B cell (primary cell): Measurements from ENCODE around the gene PPT2.

Source experiments
- EZH2 ChIP-seq: IDR thresholded peaks from 2 replicates; pipeline ENCODE4 v1.6.1; 2012; ENCODE audit warnings: borderline replicate concordance, low read depth, mild to moderate bottlenecking, moderate library complexity, low read length; ENCODE audit not compliant: insufficient read depth, poor library complexity, severe bottlenecking
- TF ChIP-seq, protein P1 (sequence below): fragments of 200-600 bp; IDR thresholded peaks from one replicate; pipeline ENCODE4 v1.8.0; 2022; ENCODE audit warnings: antibody characterized with exemption, mild to moderate bottlenecking

DNA sequence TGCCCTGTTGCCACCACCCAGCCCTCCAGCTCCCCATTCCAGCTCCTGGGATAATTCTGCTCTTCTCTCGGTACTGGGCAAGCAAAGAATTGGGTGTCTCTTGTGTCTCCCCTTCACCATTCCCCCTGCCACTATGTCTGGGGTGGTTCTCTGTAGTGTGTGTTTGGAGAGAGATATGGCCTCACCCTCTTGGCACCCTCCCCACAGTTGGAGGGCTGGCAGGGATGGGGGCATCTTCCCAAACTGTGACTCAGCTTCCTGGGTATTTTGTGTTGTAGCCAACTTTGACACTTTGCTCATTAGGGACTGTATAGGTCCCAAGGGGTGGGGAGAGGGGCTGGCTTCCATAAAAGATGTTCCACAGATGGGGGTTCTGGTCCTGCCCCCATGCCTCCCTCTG lies 46.5 kb upstream of the PPT2 start:
- TF ChIP-seq, protein P1, sequence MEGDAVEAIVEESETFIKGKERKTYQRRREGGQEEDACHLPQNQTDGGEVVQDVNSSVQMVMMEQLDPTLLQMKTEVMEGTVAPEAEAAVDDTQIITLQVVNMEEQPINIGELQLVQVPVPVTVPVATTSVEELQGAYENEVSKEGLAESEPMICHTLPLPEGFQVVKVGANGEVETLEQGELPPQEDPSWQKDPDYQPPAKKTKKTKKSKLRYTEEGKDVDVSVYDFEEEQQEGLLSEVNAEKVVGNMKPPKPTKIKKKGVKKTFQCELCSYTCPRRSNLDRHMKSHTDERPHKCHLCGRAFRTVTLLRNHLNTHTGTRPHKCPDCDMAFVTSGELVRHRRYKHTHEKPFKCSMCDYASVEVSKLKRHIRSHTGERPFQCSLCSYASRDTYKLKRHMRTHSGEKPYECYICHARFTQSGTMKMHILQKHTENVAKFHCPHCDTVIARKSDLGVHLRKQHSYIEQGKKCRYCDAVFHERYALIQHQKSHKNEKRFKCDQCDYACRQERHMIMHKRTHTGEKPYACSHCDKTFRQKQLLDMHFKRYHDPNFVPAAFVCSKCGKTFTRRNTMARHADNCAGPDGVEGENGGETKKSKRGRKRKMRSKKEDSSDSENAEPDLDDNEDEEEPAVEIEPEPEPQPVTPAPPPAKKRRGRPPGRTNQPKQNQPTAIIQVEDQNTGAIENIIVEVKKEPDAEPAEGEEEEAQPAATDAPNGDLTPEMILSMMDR, result no peak
- no peak for TF ChIP-seq EZH2
